UCSD-AML1 (cell line): ENCODE measurements around the gene NRSN2.
"Not testable (repeated sequence)": the region's sequence is repeated elsewhere in the genome, so short reads cannot be mapped to it uniquely, and the experiment has no call there.

Source experiments
- DNase-seq: peaks from one replicate; lab custom pipeline; 2025; ENCODE audit not compliant: unreplicated experiment; lab: John Stamatoyannopoulos, UW

Gene NRSN2

DNA sequence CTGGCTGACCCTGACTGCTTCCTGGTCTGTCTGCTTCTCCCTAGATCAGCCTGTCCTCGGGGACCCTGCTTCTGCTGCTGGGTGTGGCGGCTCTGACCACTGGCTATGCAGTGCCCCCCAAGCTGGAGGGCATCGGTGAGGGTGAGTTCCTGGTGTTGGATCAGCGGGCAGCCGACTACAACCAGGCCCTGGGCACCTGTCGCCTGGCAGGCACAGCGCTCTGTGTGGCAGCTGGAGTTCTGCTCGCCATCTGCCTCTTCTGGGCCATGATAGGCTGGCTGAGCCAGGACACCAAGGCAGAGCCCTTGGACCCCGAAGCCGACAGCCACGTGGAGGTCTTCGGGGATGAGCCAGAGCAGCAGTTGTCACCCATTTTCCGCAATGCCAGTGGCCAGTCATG, 6.3 kb downstream of the NRSN2 start:
- DNase-seq: no peak

DNA sequence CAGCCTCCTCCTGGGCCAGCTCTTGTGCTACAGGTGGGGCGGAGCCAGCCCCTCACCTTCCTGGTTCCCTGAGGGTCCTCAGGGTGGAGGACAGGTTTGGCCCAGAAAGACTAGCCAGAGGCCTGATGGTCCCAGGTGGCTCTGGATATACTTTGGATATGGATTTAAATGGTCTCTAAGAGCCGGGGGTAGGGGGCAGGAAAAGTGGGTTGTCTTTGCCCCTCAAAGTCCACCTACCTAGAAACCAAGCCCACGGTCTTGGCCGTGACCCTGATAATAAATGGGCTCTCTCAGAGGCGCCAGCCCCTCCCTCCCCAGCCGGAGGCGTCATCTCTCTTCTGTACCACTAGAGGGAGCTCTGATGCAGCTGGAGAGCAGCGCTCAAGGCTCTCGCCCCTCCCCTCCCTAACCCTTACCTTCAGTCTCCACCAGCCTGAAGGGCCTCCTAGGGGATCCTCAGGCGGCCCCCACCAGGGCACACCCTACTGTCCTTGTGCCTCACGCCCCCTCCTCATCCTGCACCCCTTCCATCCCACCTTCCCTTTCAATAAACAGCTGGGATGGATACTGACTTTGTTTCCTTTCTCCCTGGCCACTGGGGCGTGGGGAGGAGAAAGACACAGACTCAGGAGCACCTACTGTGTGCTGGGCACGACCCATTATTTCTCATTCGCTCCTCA, 7.5 kb downstream of the NRSN2 start:
- DNase-seq: peak; percentile 77

DNA sequence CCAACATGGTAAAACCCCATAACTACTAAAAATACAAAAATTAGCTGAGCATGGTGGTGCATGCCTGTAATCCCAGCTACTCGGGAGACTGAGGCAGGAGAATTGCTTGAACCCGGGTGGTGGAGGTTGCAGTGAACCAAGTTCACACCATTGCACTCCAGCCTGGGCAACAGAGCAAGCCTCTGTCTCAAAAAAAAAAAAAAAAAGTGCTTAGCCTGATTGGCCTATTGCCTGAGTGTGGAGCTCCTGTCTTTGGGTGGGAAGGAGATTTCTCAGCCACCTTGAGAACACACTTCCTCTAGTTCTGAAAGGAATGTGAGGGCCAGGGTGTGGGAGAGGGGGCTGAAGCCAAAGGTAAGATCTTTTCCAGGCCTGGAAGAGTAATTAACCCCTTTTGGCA, 9.2 kb downstream of the NRSN2 start:
- DNase-seq: not testable (repeated sequence)

DNA sequence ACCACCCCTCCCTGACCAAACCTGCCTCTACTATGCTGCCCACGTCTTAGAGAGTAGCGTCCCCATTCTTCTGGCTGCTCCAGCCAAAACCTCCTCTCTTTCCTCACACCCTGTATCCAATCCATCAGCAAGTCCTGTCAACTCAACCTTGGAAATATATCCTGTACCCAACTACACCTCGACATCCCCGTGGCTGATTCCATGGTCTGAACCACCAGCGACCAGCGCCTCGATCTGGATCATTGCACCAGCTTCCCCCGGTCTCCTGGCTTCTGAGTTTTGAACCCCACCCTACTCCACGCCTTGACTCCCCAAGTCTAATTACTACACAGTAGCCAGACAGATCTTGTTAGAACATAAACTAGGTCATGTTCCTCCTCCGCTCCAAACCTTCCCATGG, 9.8 kb downstream of the NRSN2 start:
- no peak for DNase-seq

DNA sequence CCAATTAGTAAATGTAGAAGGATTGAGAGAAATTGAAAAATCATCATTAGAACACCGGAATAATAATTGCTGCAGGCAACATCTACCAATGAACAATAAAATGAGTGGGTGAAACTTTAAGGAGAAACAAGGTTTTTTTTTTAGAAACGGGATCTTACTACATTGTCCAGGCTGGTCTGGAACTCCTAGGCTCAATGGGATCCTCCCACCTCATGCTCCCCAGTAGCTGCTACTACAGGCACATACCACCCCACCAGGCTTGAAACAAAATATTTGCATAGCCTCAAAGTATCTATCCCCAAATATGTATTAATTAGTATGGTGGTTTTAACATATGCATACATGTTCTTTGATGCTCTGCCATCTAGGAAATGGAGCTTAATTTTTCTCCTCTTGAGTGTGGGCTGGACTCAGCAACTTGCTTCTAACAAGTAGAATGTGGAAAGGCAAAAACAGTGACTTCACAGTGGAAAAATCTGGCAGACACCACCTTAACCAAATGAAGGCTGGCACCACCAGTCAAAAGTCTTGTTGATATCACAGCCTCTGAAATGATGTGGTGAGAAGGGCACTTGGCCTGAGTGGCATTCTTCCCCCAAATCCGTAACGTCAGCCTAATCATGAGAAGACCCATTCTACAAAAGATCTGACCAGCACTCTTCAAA, 12.1 kb downstream of the NRSN2 start:
- no peak for DNase-seq

DNA sequence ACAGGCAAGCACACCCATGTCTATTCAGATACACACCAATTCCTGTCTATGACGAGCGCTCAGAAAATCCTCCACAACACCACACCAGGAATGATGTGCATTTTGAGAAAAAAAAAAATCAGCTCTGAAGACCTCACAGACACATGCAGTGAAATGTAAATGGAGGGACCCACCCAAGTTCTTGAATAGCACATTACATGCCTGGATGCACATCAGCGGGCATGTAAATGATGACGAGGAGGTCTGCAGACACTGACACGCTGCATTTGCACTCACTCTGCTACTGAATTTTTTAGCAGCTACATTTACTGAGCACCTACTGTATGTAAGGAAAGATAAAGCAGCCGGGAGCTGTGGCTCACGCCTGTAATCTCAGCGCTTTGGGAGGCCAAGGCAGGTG, 14.7 kb downstream of the NRSN2 start:
- DNase-seq: no peak

DNA sequence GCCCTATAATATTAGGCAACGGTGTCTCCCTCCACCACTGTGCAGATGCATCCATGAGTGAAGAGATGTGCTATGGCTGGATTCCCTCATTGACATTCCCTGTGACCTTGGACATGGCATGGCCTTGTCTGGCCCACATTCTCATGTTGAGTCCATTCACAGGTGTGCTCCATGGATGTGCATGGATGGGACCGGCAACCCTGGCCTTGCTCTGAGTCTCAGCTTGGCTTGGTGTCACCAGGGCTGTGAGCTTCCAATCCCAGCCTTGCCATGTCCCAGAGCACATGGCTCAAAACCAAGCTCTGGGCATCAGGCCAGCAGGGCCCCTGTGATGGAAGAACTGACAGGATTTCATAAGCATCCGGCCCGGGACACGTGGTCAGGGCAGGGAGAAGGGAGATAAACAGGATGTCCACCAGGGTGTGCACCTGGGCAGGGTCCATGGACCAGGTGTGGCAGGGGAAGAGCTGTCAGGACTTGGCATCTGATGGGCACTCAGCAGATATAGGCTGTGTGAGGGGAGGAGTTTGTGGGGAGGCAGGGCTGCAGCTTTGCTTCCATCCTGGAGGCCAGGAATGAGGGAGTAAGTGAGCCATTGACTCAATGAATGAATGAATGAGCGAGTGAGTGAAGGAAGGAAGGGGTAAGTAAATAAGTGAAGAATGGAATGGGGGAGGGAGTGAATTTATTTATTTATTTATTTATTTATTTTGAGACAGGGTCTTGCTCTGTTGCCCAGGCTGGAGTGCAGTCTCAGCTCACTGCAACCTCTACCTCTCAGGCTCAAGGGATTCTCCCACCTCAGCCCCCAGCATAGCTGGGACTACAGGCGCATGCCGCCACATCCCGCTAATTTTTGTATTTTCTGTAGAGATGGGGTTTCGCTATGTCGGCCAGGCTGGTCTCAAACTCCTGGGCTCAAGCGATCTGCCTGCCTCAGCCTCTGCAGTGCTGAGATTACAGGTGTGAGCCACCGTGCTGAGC, 15.7 kb downstream of the NRSN2 start:
- DNase-seq: peak; percentile 82

DNA sequence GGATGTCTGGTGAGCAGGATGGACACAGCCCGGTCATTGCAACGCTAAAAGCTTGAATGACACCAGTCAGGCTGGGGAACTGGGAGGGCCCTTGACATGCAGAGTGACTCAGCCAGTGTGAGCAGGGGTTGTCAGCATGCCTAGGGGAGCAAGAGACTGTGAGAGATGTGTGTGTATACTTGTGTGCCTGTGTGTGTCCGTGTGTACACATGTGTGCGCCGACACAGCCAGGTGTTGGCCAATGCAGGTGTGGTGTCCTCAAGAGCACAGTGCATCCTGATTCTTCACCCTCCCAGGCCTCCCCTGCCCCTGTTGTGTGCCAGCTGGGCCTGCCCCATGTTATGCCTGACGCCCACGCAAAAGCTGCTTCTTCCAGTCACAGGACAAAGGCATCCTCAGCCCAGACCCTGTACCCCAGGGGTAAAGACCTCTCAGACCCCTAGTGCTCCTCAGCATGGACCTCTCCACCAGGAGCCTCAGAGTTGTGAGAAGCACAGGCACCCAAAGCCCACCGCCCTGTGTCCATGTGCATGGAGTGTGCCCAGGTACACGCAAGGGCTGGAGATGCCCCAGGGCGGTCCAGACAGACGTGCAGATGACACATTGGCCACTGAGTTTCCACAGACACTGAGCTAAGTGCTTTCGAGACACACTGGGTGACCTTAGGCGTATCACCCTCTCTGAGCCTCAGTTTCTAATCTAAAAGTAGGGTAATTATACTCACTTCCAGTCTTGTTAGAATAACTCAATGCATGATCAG, 16.6 kb downstream of the NRSN2 start:
- DNase-seq: no peak

DNA sequence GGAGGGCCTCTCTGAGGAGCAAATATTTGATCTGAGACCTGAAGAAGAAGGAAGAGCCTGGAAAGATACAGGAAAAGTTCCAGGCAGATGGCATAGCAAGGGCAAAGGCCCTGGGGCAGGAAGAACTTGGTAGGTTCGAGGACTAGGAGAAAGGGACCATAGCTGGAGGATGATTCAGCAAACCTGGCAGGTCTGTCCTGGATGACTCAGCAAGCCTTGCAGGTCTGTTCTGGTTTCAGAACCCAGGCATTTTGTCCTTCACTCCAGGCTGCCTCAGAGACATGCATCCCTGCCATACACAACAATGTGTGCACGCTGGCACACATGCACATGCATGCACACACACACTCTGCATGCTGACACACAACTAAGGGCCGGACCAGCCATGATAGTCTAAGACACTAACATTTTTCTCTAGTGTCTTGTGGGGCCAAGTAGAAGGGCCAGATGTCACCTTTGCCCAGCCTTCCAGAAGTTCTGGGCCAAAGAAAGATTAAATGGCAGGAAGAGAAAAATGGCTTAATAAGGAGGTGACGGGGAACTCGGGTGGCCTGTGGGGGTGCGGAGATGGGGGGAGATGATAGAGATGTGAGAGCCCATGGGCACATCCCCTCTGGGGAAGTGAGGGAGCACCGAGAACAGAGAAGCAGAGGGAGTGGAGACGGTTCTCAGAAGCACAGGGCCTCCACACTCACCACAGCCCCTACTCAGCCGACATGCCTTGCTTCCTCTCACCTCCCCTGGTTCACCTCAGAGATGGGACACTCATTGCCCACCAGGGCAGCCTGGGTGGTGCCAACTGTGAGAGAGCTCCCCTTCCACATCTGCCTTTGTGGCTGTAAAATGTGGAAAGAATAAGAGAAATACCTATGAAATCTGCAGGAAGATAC, 18.2 kb downstream of the NRSN2 start:
- no peak for DNase-seq

DNA sequence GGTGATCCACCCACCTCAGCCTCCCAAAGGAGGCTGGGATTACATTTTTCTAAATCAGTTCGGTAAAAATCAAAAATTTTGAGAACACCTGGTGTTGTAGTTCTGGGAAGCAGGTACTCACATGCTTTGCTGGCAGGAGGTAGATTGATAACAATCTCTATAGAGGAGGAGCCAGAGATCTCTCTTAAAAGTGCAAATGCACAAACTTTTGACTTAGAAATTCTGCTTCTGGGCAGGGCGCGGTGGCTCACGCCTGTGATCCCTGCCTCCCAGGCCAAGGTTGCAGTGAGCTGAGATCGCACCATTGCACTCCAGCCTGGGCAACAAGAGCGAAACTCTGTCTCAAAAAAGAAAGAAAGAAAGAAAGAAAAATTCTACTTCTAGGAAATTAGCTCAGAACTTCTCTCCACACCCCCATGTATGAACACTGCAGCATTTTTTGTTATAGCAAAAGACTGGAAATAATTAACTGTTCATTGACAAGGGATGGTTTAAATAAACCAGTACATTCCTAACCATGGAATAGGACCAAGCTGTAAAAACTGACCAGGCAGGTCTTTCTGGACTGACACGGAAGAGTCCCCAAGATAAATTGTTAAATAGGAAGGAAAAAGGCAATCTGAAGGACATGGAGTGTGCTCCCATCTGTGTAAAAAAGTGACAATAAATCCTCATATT, 19.3 kb downstream of the NRSN2 start:
- DNase-seq: no peak

DNA sequence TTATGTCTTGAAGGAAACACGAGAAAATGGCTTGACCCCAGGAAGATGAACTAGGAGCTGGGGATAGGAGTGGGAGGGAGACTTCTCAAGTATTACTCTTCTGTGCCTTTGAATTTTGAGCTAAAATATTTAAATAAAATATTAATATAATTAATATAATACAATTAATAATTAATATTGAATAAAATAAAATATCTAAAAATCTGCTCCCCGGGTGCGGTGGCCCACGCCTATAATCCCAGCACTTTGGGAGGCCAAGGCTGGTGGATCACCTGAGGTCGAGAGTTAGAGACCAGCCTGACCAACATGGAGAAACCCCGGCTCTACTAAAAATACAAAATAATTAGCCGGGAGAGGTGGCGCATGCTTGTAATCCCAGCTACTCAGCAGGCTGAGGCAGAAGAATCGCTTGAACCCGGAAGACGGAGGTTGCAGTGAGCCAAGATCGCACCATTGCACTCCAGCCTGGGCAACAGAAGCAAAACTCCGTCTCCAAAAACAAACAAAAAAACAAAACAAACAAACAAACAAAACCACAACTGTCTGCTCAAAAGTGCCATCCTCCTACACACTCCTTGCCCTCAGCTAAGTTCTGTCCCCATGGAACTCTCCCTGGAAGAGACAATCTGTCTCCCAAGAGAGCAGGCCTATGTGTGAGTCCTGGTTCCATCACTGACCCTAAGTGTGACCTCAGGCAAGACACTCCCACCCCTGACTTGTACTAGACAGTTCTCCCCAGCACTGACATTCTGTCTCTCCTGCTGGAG, 20.0 kb downstream of the NRSN2 start:
- DNase-seq: no peak

DNA sequence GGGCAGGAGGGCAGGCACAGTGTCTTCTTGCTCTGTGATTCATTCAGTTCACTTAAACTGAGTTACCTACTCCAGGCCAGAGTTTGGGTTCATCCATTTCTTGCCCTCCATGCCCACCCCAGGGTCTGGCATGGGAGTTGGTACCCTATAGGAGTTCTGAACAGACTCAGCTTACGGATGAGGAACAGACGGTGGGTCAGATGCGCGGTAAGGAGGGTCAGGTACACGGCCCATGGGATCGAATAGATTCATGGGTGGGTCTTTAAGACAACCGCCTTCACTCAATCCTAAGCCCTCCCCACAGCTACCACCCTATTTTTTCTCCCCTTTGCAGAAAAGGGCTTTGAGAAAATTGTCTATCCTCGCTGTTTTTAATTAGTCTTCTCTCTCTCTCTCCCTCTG, 20.6 kb downstream of the NRSN2 start:
- no peak for DNase-seq

DNA sequence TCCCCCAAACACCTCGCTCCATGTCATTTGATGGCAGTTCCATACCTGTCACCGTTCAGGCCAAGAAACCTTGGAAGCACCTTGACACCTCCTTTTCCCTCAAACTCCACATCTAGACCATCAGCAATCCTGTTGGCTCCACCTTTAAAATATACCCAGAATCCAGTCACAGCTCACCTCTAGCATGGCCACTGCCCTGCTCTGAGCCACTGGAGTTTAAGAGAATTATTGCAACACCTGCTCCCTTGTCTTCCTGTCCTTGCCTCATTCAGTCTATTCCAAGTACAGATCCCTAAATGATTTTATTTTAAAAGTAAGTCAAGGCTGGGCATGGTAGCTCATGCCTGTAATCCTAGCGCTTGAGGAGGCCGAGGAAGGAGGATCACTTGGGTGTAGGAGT, 22.0 kb downstream of the NRSN2 start:
- no peak for DNase-seq

DNA sequence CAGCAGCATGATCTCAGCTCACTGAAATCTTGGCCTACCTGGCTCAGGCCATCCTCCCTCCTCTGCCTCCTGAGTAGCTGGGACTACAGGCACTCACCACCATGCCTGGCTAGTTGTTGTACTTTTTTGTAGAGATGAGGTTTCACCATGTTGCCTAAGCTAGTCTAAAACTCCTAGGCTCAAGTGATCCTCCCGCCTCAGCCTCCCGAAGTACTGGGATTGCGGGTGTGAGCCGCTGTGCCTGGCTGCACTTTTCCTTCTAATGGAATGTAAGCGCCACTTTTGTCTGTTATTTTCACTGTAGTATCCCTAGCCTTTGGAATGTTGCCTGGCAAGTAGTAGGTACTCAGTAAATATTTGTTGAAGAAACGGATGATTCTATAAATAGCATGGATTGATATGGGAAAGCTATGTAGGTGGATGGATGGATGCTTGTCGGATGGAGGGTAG, 23.3 kb downstream of the NRSN2 start:
- DNase-seq: no peak

DNA sequence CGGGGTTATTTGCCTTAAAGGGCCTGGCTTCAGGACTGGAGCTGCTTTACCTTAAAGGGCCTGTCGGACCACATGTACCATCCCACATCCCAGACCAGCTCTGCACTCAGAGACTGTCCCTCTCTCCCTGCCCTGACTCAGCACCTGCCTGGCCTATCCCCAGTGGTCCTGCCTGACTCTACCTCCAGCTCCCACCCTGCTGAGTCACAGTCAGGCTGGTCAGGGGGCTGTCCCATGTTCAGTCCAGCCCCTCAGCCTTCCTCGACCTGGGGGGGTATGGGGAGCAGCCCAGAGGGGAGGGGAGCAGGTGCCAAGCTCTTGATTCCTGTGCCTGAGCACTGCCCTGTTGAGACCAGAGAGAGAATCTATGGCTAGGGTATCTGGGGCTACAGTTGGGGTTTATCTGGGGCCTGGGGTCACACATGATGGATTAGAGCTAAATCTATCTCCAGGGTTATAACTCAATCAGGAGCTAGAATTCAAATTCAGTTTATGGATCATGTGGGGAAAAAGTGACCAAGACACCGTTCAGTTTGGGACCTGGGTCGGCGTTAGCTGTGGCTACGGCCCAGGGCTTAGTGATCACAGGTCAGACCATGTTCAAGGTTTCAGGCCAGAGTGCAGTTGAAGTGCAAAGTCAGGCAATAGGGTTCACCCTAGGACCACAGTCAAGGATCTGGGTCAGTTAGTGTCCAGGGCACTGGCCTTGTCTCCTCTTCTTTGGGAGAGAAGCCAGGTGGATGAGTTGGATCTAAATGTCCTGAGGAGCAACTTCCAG, 24.3 kb downstream of the NRSN2 start:
- DNase-seq: no peak

DNA sequence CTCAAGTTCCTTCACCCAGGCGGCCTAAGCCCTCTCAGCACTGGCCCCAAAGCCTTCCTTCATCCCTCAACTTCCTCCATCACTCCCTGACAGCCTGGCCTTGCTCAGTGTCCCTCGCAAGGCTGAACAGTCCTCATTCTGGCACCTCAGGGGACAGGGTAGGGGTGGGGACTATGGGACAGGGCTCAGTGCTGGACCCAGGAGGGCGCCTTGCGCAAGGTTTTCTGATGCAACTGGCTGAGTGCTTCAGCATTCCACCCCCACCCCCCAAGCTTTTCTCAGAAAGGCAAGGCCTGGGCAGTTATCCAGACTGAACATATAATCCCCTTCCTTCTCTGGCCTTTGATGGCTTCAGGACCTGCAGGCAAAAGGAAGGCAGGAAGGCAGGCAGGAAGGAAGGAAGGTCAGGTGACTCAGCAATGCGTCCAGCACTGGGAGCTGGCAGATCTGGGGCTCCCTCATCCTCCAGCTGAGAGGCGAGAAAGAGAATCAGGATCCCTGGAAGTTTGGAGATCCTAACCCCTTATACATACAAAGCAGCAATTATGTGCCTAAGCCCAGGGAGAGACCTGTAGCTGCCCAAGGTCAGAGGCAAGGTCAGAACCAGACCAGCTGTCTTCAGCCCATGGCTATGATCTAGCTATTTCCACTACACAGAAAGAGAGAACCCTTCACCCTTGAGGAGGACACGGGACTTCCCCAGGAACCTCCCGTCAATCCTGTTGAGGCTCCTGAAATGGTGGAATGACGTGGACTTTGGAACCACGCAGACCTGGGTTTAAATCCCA, 25.0 kb downstream of the NRSN2 start:
- peak; percentile 86 for DNase-seq

DNA sequence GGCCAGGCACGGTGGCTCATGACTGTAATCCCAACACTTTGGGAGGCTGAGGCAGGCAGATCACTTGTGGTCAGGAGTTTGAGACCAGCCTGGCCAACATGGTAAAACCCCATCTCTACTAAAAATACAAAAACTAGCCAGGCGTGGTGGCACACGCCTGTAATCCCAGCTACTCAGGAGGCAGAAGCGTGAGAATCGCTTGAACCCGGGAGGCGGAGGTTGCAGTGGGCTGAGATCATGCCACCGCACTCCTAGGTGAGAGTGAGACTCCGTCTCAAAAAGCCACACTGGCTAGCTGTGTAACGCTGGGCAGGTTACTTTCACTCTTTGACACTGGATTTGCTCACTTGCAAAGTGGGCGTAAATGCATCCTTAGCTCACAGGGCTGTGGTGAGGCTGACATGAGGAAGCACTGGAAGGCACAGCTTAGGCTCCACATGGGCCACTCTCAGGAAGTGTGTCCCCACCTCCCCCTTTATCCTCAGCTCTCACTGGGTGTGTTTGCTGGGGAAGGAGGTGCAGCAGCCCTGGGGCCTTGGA, 25.7 kb downstream of the NRSN2 start:
- DNase-seq: peak; percentile 76
